ENCODE data around the gene EHD4.

Gene EHD4

DNA sequence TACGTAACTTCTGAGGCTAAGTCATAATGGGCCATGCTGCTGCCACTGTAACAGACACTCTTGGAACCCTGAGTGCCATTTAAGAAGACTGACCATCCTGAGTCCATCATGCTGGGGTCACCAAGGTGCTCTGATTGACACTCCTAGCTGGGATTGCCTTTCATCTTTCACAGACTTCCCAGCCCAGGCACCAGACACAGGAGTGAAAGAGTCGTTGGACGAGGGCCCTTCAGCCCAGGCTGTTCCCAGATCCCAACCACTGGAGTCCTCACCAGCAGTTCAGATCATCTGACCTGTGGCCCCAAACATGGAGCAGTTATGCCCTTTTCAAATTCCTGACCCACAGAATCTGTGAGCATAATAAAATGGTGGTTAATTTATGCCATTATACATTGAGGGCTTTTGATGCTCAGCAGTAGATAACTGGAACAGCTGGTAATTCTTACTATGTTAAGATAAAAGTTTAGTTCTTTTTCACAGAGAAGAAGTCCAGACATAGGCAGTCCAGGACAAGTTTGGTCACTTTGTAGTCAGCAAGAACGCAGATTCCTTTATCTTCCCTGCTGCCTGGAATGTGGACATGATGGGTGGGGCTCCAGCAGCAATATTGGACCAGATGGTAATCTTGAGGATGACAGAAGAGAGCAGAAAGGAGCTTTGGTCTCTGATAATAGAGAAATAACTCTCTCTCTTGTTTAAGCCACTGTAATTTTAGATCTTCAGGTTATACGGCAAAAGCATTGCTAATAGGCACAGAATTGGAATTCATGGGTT lies 7.3 kb upstream of the EHD4 start:
- DNase-seq, result no peak

DNA sequence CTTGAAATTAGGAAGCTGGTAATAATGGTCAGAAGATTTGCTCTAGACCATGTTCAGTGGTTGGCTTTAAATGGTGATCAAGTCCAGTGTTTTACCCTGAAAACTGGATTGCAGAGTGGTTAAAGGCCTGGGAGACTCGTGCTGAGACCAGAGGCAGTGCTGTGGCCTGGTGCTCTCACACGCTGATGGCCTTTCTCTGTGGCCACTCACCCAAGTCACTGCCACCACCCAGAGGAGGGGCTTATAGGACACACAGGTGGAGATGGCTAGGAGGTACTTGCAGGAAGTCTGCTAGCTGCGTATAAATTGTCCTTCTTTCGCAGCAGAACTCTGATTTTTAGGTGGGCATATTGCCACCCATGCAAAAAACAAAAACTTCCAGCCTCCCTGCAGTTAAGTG lies 6.2 kb upstream of the EHD4 start:
- DNase-seq, result no peak

- no peak for DNase-seq
Measured at GRCh38 chr15:41977757-41978383, 5.5 kb upstream of the EHD4 start.

DNA sequence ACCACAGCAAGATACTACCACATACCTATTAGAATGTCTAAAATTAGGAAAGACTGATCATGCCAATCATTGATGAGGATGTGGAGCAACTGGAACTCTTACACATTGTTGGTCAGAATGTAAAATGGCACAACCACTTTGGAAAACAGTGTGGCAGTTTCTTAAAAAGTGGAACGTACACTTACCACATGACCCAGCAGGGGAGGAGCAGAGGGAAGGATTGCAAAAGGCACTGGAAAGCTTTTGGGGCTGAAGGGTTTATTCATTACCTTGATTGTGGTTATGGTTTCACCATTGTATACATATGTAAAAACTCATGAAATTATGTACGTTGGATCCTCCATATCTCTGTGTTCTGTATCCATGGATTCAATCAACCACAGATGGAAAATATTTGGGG lies 3.3 kb upstream of the EHD4 start:
- DNase-seq, result no peak

DNA sequence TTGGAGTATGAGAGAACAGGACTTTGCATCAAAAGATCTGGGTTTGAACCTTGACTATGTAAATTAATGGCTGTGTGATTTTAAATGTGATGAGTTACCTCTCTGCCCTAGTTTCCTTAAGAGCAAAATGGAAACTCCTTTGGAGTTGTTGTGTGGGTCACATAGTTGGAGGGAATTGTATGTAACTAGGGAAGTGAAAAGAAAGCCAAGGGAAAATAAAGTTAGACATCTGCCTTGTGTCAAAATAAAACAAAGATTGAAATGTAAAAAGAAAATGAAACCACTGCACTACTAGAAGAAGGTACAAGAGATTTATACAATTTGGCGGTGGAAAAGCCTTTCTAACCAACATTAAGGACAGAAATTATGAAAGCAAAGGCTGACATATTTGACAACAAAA lies 1.7 kb upstream of the EHD4 start:
- no peak for DNase-seq

DNA sequence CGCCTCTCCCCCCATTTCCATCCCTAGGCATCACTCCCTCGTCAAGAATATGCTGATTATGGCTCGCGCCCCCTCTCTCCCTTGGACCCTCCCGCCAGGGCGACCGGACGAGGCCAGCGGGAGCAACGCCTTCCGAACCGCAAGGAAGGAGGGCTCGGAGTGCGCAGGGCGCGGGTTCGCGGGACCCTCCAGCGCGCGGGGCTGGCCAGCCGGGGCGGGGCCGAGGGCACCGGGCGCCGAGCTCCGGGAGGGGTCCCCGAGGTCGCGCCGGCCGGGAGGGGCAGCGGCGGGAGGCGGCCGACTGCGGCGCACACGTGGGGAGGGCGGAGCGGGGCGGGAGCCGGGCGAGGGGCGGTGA lies 483 bp downstream of the EHD4 start:
- no peak for DNase-seq

GRCh38 chr15:41971089-41971894 lies 1.1 kb downstream of the EHD4 start:
- peak; percentile 33 for DNase-seq

GRCh38 chr15:41970456-41970855 lies 1.9 kb downstream of the EHD4 start:
- DNase-seq, result no peak

DNA sequence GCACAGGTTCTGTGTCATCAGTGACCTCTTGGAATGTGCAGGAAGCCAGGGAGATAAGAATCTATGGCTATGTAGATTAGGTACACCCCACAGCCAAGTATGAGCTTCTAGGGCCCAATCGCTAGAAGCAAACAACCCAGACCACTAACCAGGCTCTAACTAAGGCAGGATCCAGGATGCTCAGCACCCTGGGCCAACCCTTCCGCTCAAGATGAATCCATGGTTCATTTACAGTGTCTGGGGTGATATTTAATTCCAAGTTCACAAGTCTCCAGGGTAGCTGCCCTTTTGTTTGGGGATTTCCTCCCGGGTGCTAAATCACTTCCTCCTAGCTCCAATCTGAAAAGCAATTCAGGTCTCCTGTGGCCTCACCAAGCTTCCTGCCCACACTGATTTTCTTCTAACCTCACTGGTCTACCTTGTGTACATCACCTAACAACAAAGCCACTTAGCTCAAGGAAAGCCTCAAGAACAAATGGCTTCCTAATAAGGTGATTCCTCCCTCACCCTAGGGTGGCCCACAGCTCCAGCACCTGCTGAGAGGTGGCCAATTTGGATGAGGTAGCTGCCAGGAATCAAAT lies 2.4 kb downstream of the EHD4 start:
- no peak for DNase-seq

- no peak for DNase-seq
Measured at GRCh38 chr15:41968701-41969100, 3.7 kb downstream of the EHD4 start.

- DNase-seq, result no peak
Measured at GRCh38 chr15:41967506-41968206, 4.7 kb downstream of the EHD4 start.

- no peak for DNase-seq
Measured at GRCh38 chr15:41966920-41967465, 5.4 kb downstream of the EHD4 start.

- DNase-seq, result no peak
Measured at GRCh38 chr15:41966414-41966812, 5.9 kb downstream of the EHD4 start.

GRCh38 chr15:41965441-41966413 lies 6.6 kb downstream of the EHD4 start:
- no peak for DNase-seq

DNA sequence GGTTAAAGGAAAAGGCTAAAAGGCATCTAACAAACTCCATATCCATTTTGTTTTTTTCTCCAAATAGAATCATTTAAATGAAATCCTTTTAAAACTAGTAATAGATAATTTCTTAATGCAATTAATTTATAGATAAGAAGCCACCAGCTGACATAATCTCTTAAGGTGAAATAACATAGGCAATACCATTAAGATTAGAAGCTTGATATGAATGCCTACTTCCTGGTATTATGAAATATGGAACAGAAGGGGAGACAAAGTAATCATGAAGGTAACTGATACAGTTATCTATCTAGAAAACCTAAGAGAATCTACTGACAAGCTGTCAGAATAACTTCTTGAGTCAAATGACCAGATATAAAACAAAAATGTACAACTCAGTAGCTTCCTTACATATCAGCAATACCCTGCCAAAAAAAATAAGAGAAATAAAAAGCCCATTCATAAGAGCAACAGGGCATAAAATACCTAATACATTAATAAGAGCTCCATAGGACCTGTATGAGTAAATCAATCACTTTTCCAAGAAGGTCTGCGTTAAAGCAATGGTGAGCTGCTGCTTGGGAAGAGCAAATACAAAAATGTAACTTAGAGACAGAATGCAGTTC lies 10.7 kb downstream of the EHD4 start:
- no peak for DNase-seq

DNA sequence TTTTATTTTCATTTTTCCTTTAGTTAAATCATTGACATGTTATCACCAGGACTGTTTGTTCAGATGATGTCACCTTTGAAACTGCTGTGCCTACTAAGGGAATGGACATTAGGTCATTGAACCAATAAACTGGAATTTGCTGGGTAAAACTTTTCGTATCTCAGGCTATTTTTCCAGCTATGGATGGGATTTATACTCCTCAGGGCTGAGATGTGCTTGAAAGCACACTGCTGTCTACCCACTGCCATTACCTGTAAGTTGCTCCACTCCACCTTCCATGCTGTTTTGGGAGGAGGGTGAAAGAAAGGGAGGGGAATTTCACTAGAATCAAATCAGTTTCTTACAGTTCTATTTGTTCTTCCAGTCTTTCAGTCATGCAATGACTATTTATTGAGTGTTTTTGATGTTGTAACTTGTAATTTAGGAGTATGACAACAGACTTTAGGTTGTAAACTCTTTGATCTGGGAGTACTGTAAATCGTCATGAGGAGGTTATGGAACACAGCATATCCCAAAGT lies 11.3 kb downstream of the EHD4 start:
- no peak for DNase-seq

GRCh38 chr15:41958002-41958420 lies 14.3 kb downstream of the EHD4 start:
- DNase-seq, result no peak

DNA sequence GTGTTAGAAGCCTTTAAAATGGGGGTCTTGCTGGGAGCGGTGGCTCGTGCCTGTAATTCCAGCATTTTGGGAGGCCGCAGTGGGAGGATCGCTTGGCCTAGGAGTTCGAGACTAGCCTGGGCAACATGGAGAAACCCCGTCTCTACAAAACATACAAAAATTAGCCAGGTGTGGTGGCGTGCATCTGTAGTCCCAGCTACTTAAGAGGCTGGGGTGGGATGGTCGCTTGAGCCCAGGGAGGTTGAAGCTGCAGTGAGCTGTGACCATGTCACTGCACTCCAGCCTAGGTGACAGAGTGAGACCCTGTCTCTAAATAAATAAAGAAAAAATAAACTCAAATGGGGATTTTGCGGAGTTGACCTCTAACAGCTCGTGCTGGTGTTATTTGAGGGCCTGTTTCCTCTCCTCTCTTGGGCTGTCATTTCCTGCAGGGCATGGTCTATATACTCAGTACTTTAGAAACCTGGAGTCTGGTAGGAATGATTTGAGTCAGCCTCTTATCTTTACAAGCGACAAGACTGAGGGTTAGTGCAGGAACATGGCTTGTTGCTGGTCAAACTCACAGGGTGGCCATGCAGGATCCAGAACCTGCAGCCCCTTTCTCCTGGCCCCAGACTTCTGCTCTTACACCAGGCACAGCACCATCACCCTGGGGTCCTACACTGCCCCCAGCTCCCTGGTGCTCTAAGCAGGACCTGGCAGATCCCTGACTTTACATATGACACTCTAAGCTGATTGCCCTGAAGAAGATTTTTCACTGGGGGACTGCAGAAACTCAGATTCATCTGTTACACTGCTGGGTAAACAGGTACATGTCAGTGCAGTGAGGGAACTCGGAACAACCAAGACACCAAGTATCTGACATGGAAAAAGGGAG lies 15.1 kb downstream of the EHD4 start:
- no peak for DNase-seq

- DNase-seq, result no peak
Measured at GRCh38 chr15:41955807-41956525, 16.4 kb downstream of the EHD4 start.

Measured in DMS 273 treated with DMSO at 0.1 percent for 48 hours (cell line).